H1 (cell line): ENCODE results near the gene MGST3.

Experiments
- ASH2L ChIP-seq: fragments of 200-600, 300-600 bp; sonication (generic); IDR thresholded peaks from one replicate; pipeline ENCODE4 v1.7.1; 2017; ENCODE audit warnings: low read length
- CTCF ChIP-seq, 3 experiments: IDR thresholded peaks; 1 replicate in 2 of 3; 2 replicates in 1 of 3; pipeline versions ENCODE4 v1.5.1 to v1.6.1; 2011; ENCODE audit warnings: low read length in 3 of 3, mild to moderate bottlenecking in 3 of 3, inconsistent platforms in 2 of 3, low read depth in 1 of 3, moderate library complexity in 1 of 3; ENCODE audit not compliant: insufficient read depth in 1 of 3; ENCODE audit errors: control extremely low read depth in 1 of 3
- SIN3A ChIP-seq, 2 experiments: IDR thresholded peaks in 1 of 2; conservative IDR thresholded peaks in 1 of 2; 2 replicates each; pipeline ENCODE4 v1.6.1; 2011 to 2012; ENCODE audit warnings: low read length in 2 of 2, improper control_type of control experiment in 1 of 2, low read depth in 1 of 2, mild to moderate bottlenecking in 1 of 2
- SIX5 ChIP-seq: IDR thresholded peaks from 2 replicates; pipeline ENCODE4 v1.6.1; 2011; ENCODE audit warnings: mild to moderate bottlenecking, low read depth, low read length
- SP1 ChIP-seq: IDR thresholded peaks from 2 replicates; pipeline ENCODE4 v1.6.1; 2011; ENCODE audit warnings: low read depth, low read length
- SP2 ChIP-seq: IDR thresholded peaks from 2 replicates; pipeline ENCODE4 v1.6.1; 2012; ENCODE audit warnings: mild to moderate bottlenecking, low read length, inconsistent platforms
- SP4 ChIP-seq: IDR thresholded peaks from 2 replicates; pipeline ENCODE4 v1.6.1; 2012; ENCODE audit warnings: low read length, inconsistent platforms

- TF ChIP-seq SP1: no peak
- no peak for TF ChIP-seq SIN3A (conservative IDR thresholded peaks at IDR 0.05 in 1 of 2, IDR thresholded peaks at IDR 0.05 in 1 of 2; ENCODE audit: low read depth in 1 of 2, low read length in 2 of 2)
- TF ChIP-seq SP2: no peak
- TF ChIP-seq ASH2L: no peak
- TF ChIP-seq SIX5: no peak
- no peak for TF ChIP-seq CTCF (IDR thresholded peaks at IDR 0.05; ENCODE audit: control extremely low read depth in 1 of 3, insufficient read depth in 1 of 3, low read depth in 1 of 3, low read length in 3 of 3)
- no peak for TF ChIP-seq SP4
Measured at GRCh38 chr1:165688046-165688445, 57.0 kb downstream of the MGST3 start.
